Fibroblast of gingiva (primary cell): ENCODE results near the gene MAP4K4.
A peak's percentile ranks its signal among the peaks of the same experiment; 100 is the strongest.

Experiments used
- DNase-seq: peaks from one replicate; pipeline ENCODE4 v3.0.0-alpha.2; 2011; ENCODE audit warnings: low read depth

The MAP4K4 gene

DNA sequence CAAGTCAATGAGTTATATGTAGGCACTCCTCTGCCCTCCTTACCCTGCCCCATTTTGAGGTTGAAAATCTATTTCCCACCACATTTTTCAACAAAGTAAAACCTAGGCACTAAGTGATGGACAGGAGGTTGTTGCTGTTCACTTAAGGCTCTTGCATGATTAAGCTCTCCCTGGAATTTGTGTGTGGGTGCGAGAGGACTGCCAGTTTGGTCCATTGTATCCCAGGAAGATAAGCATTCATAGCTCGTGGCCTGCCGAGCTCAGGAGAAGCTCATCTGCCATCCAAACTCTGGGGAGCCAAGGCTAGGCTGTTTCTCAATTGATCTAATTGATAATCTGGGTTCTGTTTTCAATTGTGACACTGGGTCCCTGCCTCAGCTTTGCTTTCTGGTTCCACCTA lies 4.7 kb upstream of the MAP4K4 start:
- no peak for DNase-seq

DNA sequence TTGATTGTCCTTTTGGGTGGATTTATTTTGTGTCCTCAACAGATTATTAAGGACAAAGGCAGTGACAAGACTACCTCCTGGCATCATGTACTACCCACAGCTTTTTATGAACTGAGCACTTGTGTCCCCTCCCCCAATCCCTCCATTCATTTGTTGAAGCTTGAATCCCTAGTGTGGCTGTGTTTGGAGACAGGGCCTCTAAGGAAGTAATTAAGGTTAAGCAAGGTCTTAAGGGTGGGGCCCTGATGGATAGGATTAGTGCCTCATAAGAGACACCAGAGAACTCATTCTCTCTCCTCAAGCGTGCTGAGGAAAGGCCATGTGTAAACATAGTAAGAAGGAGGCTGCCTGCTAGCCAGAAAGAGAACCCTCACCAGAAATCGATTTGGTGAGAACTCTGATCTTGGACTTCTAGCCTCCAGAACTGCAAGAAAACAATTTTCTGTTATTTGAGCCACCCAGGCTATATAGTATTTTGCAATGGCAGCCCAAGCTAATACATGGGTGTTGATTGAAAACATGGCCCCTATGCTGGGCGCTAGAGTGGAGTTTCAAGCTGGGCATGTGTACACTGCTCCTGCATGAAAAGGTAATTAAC lies 3.4 kb upstream of the MAP4K4 start:
- no peak for DNase-seq

DNA sequence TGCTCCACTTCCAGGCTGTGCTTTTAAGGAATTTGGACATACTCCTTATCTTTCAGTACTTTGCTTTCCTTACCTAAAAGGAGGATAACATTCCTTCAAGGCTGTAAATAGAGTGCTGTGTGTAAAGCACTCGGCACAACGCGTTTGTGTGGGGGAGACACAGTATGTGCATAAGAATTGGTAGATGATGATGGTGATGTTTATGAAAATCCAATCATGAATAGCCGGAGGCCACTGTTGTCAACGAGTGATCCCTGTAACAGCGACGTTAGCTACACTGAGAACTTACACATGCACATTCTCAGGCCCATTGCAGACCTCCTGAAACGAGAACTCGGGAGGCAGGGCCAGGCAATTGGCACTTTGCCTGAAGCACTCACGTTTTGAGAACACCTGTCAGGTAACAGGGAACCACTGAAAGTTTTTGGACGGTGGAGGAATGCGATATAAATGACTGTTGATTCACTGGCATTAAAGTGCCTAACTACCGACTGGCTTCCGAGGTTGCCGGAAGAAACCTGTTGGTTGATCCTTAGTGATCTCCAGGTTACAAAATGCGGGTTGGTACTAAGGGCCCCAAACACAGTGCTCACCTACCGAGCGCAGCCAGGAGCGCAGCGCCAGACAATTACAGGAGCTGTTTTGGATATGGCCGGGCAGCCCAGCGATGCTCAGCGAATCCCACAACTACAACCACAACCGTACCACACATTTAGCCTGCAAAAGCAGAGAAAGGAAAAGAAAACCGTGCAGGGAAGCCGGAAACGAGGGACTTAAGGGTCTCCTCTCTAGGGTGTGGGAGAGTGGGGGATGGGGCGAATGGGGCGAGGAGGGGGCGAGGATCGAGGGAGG lies 1.0 kb upstream of the MAP4K4 start:
- DNase-seq = no peak

DNA sequence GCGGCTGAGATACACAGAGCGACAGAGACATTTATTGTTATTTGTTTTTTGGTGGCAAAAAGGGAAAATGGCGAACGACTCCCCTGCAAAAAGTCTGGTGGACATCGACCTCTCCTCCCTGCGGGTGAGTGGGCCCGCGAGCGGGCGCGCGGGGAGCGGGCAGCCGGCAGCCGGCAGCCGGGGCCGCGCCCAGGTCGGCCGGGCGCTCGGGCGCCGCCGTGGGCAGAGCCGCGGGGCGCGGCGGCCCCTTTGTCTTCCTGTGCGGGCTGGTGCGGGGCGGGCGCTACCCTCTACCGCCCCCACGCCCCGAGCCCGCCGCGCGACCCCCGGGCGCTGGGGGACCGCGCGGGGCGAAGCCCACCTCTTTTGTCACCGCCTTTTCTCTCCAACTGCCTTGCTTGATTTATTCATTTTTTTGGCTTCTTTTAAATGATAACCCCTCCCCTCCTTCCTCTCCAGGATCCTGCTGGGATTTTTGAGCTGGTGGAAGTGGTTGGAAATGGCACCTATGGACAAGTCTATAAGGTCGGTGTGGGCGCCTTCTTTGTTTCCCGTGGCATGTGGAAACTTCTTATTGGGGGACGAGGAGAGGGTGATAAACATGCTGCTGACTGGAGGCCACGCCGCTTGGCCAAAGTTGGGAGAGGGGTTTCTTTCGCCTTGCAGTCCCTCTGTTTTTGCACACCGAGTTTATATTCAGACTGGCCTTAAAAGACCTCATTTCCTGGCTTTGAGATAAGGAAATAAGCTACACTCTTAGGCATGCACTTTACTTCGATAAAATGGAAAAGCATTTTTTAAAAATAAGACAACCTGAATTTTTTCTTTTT lies 722 bp downstream of the MAP4K4 start:
- DNase-seq = no peak

DNA sequence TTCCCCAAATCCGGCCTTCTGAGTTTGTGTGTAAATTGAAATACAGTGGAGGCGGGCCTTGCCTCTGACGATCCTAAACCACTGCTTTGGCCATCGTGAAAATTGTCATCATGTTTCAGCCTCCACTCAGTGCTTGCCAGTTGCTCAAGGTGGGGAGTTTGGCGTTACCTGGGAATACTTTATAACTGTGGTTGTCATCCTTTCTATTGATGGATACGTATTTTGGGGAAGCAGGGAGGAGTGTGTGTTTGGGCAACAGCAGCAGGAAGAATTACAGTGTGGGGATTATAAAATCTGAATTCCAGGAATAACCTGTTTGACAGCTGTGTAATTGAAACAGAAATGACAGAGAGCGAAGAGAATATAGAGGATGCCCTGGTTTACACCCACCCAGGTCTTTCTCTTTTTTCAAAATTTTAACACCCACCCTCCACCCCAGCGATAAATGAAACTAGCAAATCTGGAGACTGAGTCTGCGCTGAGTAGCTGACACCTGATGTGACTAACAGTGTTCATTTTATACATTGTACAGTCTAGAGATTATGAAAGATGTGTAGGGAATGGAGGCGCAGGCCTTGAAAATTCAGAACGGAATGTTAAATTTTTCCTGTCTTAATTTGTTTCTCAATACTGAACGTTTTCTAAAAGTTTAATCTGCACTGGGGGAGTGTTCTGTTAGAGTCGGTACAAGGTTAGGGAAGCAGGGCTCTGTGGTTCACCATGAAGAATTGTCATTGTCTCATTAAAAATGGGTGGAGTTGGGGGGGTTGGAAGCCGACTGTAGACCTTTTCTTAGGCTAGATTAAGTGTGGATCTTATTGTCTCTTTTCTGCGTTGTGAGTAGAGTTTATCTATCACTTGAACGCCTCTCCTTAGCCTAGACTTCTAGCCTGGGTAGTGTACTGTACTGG lies 1.6 kb downstream of the MAP4K4 start:
- no peak for DNase-seq

DNA sequence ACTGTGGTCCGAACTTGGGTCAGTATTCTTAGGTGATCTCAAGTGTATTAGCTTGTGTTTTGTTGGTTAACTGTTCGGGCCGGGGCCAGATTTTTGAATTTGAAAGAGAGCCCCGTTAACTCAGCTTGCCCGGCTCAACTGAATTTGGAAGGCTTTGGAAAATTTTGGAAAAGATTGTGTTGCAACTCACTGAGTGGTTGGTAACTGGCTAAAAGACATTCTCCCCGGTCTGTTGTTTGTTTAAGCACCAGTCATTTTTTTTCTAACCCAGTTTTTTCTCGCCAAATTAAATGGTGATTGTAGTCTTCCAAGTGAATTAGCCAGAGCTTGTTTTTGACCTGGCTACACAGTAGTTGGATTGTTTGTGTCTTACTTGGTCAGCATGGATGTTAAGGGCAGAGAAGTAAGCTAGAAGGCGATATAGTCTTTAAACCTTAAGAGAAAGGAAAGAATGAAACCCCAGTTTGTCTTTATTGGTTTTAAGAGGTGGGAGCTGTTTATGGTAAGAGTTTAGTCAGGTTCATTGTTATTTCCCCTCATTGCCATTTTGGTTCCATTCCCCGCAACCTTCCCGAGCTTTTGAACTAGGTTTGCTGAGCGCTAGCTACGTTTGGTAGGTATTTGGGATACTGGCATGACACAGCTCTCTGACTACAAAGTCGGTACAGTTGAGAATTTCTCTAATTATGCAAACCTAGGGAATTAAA lies 2.4 kb downstream of the MAP4K4 start:
- DNase-seq = peak; percentile 36

DNA sequence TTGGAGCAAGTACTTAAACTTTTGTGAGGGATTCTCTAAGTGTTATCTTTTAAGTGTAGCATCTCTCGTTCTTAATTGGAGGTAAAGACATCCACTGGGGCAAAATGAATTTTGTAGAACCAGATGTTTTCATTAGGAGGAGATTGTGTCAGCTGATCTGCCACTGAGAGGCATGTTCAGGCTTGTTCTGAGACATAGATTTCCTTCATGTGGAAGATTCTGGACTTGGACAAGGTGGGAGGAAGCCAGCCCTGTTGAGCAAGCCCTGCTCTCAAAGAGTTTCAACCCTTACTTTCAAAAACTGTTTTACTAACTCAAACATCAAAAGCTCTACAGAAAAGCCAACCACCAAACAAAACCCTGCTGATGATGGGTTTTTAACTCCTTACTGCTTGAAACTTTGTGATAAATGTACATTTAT lies 6.5 kb downstream of the MAP4K4 start:
- peak; percentile 87 for DNase-seq

DNA sequence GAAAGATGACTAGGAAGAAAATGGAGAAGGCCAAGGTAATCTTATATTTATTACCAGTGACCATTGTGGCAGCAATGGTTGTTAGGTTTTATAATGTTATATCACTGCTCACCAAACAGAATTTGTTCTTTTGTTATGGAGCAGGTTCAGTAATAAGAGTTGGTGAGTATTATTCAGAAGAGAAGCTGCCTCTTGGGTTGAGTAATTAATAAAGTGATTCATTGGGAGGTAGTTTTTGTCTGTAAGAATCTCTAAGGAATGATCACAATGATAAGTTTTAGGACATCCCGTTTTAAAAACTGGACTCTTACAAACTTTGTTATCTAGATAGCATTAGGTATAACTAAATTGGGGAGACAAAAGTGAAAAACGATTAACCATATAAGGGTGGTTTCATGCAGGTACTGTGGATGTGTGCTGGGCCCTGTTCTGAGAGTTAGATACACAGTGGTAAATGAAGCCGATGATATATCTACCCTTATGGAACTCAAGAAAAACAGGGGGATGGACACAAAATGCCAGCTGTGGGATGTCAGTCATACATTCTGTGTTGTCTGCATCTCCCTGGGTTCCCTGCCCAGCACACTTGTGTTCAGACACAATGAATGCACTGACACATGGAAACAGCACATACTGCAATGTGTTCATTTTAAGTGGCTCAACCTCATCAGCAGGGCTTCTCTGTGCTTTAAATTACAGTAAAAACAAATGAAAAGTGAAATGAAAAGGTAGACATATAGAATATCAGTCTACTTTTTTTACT lies 7.5 kb downstream of the MAP4K4 start:
- DNase-seq = no peak

DNA sequence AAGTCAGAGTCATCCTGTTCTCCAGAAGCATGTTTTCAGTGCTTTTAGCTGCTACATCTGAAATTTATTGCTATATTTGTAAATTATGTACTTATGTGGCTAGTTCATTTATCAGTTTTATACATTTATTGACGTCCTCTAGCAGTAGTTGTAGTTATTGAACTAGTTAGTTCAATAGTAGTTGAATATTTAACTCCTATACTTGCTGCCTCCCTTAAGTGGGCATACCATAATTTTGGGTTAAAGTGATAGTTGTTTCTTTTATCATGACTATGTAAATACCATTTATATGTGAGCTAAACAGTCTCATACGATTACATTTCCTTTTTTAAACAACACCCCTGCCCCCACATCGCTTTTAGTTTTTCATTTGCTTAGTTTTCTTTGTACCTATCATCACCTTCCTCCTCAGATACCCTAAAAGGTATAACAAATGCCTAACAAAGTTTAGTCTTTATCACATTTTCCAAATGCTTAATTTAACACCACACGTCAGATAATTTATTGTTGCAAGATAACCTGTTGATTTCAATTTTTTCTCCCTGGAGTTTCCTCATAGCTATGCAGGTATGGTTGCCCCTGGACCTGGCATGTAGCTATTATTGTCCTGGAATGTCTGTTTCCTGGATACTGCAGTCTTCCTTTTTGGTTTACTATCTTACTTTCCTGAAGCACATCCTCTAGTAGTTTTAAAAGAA lies 8.8 kb downstream of the MAP4K4 start:
- DNase-seq = no peak

DNA sequence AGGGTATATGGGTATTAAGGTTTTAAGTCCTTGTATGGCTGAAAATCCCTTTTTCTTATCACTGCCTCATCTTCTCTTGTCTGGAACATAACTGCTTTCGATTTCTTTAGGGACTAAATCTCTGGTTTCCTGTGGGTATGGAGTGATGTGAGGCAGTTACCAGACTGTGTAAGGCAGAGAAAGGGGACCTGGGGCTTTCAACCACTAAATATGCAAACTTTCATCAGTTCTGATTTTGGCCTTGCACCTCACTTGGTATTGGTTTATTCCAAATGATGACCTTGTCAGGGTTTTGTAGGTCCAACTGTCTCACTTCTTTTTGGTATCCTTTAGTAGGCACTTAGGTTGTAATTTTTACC lies 9.3 kb downstream of the MAP4K4 start:
- DNase-seq = no peak

DNA sequence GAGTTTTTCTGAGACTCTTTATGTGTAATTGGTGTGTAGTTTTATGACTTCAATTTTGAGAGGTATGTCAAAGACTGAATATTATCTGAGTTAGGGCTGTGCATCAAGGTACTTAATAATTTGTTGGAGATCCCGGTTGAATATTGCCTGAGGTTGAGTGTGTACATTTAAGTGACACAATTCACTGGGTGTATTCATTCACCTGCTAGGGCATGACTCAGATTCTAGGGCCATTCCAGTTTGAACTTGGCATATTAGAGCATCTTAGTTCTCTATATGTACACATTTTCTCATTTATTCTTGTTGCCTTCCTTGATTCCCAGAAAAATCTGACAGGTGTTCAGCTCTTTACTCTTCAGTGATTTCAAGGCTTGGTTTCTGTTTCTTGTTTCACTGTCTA lies 12.5 kb downstream of the MAP4K4 start:
- DNase-seq = no peak

DNA sequence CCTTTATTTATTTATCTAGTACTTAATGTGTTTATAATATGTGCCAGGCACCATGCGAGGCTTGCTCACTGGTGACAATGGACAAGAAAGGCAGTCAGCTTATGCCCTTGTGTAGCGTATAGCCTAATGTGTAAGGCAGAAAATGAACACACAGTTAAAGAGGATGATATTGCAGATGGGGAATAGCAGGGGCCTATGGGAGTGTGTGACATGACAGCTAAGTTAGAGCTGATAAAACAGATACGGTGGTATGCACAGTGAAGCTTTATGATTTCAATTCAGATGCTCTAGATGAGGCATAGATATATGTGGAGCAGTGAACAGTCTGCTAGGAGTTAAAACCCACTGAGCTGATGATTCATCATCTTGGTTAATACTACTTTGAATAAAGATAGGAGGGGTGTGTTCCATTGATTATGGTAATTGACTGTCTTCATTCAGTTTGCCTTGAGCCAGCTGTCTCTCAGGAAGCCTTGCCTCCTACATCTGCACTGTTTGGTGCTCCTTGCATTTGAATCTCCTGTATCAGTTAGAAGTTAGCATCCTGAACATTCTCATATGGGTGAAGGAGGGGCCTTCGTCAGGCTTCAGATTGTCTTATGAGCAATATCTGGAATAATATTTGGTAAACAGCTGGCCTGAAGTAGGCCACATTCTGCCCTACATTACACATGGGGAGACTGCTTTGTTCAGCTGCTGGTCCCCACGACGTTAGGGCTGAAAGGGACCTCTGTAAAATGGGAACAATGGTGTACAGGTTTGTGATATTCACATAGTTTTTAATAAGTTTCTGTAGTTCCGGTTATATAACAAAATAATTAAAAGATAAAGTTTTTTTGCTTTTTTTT lies 13.2 kb downstream of the MAP4K4 start:
- no peak for DNase-seq

DNA sequence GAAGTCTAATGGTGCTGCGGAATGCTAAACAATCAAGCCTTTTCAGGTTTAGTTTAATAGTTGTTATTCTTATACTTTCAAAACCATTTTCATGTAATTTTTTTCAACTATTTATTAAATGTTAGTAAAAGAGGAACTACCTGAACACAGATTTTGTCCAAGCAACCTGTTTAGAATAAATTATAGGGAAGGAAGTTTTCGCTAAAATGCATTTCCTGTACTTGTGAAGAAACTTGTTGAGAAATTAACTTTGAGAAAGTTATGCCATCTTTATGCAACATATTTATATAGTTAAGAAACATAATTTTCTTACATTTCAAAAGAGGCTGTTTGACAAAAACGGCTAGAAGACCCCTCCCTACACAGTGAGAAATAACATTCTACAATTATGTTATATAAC lies 16.6 kb downstream of the MAP4K4 start:
- DNase-seq = no peak

DNA sequence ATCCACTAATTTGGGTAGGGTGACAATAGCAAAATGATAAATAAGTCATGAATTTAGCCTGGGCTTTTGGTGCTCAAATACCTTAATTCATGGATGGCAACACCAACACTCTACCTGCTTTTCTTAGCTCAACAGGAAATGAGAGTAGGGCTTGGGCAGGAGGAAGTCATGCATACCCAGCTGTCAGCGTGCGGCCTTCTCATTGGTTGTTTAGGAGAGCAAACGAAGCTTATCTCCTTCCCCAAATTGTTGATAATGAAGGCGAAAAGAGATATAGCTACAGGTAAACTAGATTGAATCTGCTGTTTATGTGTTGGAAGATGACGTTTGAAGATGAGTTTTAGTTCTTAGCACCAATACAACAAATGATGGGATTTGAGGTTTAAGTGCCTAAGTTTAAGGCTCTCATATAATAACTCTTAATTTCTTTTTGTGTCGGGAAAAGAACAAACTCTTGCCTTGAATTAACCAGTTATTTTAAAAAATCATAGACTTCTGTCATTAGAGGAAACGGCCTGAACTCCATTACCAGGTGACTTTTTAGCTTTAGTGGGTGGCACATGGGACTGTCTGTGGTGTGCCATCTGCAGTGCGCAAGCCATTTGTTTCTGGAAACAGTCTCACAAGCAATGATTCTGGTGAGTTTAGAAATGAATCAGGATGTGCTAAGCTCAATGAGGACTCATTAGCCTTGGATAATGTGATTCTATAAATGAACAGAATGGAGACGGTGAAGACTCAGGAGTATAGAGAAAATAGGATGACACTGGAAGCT lies 19.8 kb downstream of the MAP4K4 start:
- no peak for DNase-seq

DNA sequence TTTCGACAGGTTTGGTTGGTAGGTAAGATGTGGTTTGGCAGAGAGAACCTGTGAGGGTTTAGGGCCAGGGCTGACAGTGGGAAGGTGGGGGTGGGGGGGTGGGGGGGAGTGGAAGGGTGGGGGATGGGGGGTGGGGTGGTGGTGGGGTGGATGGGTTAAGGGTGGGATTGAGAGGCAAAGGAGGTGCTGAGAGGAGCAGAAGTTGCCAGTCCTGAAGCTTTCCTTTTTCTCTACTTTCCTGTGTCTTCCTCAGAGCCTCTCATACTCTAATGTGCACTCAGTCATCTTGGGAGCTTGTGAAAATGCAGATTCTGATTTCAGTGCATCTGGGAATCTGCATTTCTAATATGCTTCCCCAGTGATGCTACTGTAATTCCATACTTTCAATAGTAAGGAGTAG lies 21.0 kb downstream of the MAP4K4 start:
- no peak for DNase-seq

DNA sequence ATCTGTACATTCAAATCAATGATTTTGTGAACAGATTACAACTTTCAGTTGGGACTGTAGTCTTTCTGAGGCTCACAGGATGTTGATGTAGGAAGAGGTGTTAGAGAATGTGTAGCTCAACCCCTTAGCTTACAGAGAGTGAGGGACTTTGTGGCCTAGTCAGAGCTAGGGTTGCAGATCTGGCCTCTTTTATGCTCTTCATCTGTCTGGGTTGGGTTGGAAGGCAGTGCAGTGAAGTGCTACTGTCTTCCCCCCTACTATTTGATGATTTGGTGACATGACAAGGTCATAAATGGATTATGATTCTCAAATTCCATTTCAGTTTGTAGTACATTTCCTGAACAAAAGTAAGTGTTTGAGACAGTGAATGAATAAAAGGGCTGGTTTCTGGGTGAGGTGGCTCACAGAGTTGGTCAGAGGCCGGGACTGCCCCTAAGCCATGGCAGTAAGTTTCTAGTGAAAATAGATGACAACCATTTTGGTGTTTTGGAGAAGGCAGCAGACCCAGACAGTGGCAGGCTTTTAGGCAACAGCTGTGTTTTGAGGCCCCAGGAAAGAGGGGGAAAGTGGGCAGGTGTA lies 21.6 kb downstream of the MAP4K4 start:
- DNase-seq = no peak

DNA sequence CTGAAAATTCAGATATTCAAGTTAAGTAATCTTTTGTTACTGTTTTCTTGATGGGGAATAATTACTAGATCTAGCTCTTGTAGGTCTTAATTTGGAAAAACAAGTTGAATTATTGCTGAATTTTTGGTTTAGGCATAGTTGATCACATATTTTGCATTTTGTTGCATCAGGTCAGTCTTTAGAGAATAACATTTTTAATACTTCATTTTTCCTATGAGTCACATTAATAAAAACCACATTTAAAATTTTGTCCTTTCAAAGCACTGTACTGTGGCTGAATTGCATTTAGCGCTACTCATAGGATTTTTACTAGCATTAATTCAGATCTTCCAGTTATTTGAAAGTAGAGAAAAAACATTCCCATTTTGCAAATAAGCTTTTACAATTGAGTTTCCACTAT lies 23.2 kb downstream of the MAP4K4 start:
- DNase-seq = peak; percentile 37

DNA sequence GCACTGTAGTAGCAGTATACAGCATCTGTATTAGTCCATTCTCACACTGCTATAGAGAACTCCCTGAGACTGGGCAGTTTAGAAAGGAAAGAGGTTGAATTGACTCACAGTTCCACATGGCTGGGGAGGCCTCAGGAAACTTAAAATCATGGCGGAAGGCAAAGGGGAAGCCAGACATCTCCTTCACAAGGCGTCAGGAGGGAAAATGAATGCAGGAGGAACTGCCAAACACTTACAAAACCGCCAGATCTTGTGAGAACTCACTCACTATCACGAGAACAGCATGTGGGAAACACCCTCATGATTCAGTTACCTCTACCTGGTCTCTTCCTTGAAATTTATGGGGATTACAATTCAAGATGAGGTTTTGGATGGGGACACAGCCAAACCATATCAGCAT lies 25.4 kb downstream of the MAP4K4 start:
- no peak for DNase-seq
